GM12801 (cell line): ENCODE results near the gene KXD1.

Source experiments
- TF ChIP-seq, protein P1 (sequence below): IDR thresholded peaks from one replicate; pipeline ENCODE4 v1.5.1; 2011; ENCODE audit warnings: control low read depth; ENCODE audit not compliant: insufficient read length; ENCODE audit errors: extremely low read depth

Gene KXD1

DNA sequence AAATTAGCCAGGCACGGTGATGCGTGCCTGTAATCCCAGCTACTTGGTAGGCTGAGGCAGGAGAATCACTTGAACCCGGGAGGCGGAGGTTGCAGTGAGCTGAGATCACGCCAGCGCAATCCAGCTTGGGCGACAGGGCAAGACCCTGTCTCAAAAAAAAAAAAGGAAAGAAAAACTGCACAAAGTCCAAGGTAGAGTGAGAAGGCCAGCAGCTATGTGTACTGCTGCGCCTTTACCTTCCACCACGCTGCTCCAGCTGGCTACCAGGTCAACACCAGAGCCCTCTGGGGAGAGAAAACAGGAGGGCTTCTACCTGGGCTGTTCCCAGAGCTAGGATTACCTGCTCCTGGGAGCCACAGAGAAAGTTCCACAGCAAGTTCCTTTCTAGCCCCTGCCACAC is 39.0 kb upstream of the KXD1 start:
- TF ChIP-seq, protein P1, sequence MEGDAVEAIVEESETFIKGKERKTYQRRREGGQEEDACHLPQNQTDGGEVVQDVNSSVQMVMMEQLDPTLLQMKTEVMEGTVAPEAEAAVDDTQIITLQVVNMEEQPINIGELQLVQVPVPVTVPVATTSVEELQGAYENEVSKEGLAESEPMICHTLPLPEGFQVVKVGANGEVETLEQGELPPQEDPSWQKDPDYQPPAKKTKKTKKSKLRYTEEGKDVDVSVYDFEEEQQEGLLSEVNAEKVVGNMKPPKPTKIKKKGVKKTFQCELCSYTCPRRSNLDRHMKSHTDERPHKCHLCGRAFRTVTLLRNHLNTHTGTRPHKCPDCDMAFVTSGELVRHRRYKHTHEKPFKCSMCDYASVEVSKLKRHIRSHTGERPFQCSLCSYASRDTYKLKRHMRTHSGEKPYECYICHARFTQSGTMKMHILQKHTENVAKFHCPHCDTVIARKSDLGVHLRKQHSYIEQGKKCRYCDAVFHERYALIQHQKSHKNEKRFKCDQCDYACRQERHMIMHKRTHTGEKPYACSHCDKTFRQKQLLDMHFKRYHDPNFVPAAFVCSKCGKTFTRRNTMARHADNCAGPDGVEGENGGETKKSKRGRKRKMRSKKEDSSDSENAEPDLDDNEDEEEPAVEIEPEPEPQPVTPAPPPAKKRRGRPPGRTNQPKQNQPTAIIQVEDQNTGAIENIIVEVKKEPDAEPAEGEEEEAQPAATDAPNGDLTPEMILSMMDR = no peak

DNA sequence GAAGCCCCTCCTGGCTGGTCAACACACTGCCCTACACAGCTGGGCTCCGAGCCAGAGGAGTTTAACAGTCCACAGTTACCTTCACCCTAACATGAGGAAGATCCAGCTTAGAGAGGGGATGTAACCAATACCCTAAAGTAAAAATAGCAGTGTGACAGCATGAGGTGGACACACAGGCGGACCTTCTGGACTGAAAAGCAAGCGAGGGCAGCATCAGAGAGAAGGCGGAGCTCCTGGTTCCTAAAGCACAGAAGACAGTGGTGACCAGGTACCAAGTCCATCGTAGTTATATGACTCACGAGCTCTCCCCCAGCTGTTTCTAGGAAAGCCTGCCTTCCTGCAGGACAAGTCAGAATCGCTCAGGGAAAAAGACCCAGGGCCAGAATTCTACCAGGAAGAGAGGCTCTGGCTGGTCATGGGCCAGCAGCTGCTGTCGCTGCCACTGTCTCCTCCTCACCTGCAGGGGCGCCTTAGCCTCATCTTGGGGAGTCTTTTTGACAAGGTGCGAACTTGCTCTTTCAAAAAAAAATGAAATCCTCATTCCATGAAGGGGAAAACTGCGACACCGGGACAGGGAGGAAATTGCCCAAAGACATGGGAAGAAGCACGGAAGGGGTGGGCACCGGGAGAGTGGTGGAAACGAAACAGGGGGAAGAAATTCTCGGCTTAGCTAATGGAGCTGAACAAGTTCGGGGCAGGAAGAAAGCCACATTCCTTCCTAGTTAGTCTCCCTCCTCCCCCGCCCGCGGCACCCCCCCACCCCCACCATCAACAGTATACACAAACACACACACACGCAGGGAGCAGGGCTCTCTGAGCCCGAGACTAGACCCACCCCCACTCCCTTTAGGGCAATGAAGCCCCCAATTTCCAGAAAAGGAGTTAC is 37.5 kb upstream of the KXD1 start:
- TF ChIP-seq, protein P1 = no peak

DNA sequence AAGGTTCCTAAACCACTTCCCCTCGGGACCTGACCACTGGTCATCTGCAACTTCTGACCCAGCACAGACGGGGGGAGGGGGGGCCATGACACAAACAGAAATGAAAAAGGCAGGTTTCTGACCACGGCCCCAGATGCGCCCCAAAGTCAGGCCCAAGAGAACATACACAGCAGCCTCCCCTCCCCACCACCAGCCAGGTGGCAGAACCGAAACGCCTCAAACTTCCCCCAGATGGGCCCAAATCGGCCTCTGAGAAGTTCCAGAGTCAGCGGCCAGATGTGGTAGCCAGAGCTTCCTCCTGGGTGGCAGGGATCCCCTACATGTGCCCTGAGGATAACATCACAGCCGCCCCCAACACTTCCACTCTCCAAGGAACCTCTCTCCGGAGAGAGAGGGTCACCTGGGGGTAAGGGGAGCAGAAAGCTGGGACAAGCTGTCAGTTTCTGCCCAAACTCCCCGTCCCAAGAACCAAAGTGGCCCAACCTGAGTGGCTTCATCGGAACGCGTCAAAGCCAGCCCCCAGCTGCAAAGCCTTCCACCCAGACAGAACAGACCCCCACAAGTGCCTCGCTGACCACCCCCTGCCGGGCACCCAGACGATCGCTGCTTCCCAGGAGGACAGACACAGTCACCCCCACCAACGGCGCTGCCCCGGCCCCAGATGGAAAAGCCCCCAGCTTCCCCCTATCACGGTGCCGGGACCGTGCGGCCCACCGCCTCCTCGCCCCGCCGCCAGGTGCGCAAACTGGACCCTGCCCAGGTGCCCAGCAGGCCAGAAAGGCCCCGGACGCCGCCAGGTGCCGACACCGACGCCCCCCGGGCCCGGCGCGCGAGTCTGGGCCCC is 36.6 kb upstream of the KXD1 start:
- TF ChIP-seq, protein P1 = no peak

DNA sequence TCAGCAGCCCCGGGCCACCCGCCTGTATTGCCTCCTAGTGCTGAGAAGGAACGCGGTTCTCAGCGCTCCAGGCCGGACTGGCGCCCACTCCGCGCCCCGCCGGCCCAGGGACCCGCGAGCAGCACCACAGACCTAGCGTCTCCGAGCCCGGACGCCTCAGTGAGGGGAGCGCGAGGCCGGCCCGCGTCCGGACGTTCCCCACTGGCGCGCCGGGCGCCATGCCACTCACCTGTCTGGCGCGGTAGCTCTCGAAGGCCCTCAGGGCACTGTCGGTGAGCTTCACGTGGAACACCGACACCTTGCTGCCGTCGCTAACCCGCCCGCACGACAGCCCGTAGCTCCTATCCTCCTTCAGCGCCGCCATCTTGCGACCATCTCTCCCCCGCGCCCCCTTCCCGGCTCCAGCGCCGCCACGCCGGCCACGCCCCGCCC is 36.0 kb upstream of the KXD1 start, which contains the start of gene ELL:
TSS of gene ELL (minus strand) at position 379 of the 432 bp plus-strand sequence. CDS start at position 364, 15 bp downstream.
- TF ChIP-seq, protein P1 = no peak

DNA sequence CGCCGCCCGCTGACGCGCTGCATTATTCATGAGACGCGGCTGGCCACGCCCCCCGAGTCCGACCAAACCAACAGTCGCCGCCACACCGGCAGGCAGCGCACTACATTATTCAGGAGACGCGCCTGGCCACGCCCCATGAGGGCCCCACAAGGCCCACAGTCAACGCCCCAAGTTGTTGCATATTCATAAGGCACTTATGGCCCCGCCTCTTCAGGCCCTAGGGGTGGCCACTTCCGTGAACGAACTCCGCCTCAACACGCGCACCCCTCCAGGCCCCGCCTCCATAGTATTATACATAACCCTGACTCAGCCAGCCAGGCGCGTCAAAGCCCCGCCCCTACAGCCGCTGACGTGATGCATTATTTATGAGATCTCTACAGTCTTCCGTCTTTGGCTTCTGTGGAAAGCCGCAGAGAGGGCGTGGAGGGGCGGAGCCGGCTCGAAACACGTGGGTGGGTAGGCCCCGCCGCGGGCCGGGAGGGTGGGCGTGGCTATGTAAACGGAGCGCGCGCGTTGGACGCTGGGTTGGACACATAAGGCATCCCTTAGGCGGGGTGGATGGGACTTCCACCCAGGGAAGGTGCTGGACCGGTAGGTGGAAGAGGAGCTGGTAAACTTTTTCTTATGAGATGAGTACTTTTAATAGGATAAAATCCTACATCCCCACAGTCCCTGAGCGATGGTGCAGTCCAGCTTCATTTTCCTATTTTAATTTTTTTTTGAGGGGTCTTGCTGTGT is 35.4 kb upstream of the KXD1 start:
- TF ChIP-seq, protein P1 = no peak

DNA sequence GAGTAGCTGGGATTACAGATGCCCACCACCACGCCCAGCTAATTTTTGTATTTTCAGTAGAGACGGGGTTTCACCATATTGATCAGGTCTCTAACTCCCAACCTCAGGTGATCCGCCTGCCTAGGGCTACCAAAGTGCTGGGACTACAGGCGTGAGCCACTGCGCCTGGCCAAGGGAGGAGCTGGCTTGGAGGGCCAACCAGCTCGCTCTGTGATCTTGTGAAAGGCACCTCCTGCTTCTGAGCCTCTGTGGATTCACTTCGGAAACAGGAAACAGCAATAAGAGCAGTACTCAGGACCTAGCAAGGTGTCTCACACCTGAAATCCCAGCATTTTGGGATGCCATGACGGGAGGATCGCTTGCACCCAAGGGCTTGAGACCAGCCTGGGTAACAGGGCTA is 33.8 kb upstream of the KXD1 start:
- TF ChIP-seq, protein P1 = no peak

DNA sequence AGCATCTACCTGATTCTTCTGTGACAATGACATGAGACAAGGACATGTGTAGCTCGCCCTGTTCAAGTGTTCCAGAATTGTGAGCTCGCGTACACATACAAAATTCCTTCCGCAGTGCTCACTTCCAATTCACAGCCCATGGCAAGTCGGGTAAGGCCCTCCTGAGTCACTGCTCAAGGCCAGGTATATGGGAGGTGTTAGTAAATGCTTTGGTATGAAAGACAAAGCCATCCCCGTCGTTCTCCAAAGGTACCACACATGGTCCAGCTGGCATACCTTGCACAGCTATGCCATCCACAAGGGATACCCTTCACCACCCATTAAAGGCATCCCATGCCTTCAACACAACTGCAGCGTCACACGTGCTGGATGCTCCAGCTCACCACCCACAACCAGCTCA is 31.4 kb upstream of the KXD1 start:
- TF ChIP-seq, protein P1 = no peak
